T-helper 9 cell (primary cell): ENCODE data around the gene DNAH8.
"Not testable (repeated sequence)": the region's sequence is repeated elsewhere in the genome, so short reads cannot be mapped to it uniquely, and the experiment has no call there.

ENCODE experiments used
- DNase-seq: peaks from one replicate; pipeline ENCODE4 v3.0.0-alpha.2; 2020

DNAH8 gene

DNA sequence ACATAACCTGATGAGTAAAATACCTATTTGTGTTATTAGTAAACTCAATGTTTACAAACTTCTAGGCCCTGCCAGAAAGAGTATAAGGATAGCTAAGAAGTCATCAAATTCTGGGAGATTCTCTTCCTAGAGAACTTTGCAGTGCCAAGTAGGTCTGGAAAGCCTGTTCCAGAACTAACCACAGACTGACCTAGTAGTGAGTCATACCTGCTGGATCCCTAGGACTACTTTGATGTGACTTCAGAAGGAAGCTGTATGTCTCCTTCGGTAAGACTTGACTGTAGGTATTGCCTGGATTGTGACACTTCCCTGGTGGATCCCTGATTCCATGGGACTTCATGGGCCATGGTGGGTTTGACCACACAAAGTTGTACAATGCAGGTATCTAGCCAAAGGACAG is 131.7 kb downstream of the DNAH8 start:
- DNase-seq, result no peak

DNA sequence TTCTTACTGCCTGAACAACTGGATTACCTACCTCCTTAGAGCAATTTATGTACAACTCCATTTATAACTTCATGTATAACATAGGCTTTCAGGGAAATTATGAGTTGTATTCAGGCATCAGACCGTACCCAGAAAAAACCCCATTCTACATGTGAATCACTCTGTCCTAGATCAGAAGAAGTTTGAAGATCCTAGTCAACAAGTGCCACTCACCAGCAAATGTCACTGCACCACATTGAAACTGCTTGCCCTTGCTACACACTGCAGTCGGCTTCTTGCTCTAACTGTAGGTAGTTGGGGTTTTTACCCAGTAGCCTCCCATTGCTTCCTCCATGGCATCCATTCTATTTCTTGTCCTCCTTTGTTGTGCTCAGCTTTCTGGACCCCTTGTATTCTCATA is 132.4 kb downstream of the DNAH8 start:
- DNase-seq, result no peak

DNA sequence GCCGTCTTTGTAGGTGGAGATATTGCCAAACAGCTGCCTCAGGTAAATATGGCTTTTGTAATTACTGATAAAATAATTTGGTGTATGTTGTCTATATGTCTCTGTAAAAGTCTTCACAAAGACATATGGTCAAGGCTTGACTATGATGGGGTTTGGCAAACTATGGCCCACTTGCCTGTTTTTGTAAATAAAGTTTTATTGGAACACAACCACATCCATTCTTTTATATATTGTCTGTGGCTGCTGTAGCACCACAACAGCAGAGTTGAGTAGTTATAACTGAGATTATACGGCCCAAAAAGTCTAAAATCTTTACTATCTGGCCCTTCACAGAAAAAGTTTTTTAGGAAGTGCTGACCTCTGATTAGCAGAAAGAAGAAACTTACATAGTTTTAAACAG is 133.6 kb downstream of the DNAH8 start:
- no peak for DNase-seq

DNA sequence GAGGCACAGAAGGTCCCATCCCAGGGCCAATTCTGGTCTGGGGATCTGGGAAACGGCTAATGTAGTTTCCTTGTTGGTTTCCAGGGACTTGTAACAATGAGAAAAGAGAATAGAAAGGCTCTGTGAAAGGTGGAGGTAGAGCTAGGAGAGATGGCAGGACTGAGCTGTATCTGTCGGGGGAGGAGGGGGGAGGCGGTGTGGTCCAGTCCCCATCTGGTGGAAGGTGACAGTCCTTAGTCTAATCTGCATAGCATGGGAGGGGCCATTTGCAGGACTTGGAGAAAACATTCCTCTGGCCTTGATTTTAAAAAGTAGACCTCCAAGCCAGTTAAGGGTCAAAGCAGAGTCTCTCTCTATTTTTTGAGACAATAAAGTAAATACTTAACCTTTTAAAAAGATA is 137.1 kb downstream of the DNAH8 start:
- no peak for DNase-seq

DNA sequence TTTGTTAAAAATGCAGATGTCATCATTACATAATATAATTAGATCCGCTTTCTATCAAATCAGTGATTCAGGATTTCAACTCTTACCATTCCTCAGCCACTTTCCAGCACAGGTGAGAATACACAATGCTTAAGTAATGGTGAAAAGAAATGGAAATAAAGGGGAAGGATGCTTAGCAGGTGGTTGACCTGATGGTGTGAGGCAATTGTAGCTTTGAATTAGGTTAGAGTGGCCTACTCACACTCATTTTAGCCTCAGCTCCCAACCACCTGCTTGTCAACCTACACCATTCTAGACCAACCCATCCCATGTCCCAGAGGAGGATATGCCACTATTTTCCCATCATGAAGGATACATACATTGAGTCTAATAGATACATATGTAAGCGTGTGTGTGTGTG is 138.1 kb downstream of the DNAH8 start:
- DNase-seq, result no peak

DNA sequence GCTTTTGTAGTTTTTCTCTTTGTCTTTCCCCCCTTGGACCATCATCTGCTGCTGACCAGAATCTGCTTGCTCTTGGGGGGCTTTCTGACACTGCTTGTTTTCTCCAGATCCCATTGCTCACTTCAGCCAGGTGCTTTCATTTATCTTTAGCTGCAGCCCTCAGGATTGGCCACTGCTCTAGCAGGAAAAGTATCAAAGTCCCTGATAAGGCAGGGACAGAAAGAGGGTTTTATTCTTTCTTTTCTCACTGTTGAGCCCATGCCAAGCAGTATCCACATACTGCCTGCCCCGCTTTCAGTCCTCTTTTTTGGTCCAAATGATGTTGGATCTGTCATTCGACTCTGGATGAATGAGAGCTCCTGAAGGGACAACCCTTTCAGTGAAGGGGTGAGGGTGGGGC is 141.4 kb downstream of the DNAH8 start:
- no peak for DNase-seq

DNA sequence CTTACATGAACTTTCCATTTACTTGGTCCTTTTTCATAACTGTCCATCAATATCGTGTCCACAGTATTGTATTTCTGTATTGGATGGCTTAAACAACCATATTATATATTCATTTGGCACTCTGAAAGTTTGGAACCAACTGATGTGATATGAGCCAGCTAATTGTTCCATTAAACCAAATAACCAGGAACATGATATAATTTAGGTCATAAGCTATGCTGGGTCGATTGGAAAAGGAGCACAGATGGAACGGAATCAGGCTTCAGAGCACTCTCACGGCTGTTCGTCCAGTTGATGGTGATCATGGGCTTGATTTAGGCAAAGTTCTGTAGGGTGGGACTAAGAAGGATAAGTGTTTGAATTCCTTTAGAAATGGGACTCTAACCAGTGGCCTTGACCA is 142.7 kb downstream of the DNAH8 start:
- no peak for DNase-seq

DNA sequence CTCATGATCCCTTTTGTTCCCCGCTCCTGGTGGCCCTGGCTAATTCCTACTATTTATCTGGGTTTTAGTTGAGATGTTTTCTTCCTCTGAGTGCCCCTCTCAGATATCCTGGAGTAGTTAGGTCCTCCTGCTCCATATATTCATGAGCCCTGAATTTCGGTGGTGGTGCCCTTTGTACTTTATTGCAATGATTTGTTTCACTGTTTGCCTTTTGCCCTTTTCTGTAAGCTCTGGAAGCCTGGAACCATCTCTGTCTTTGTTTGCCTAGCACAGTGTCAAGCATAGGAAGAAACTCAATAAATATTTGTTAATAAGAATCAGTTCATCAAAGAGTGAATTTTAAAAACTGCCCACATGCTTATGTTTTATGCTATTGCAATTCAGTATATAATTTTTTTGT is 144.9 kb downstream of the DNAH8 start:
- DNase-seq, result no peak

DNA sequence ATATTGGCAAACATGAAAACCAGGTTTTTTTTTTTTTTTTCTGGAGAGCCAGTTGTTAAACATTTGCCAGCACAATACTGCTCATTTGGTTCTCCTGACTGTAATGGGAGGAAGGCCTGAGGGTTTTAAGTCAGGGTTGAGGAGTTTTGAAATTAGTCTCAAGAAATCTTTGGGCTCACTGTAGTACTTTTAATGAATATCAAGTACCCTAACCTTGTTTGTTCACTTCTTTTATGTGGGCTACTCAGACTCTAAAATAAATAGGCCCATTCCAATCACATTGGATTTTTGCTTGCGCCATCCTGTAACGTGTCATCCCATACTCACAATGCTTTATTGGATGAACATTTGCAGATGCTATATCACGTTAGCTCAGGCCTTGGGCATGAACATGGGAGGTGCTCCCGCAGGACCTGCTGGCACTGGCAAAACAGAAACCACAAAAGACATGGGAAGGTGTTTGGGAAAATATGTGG is 146.9 kb downstream of the DNAH8 start:
- no peak for DNase-seq

DNA sequence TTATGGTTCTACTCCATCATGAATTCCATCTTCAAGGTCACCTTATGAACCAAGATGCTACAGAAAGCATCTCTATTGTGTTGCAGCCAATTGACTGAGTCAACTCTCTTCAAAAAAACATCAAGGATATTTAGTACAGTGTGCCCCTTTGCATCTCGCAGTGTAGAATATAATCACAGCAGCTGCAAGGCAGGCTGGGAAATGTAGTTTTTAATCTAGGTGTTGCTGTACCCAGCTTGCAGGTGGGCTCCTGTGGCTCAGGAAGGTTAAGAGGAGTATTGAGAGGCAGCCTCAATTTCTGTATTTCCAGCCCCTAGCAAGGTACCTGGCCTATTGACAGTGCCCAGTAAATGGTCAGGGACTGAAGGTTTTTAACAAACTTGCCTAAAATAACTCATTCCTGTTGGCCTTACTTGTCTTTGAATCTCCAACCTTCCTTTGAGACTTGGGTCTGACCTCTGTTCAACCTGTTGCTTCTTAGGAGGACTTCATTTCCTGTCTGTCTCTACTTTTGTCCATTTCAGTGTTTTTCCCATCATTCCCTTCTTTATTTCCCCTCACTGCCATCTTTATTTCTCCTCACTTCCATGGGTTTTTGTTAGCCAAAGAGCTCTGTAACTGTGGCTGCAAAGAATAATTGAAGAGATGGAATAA is 150.5 kb downstream of the DNAH8 start:
- DNase-seq, result no peak

DNA sequence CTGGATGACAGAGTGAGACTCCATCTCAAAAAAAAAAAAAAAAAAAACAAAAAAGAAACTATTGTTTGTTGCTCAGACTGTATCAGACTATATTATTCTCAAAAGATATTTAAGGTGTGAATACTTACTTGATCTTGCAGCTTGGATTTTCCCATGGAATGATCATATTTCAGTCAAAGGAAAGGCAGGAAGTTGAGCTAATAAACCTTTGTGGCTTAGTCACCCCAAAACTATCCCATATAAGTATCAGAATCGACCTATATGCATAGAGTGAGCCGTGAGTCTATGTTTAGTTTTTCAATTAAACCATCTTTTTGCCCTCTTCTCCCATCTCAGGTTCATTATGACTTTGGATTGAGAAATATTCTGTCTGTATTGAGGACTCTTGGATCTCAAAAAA is 152.6 kb downstream of the DNAH8 start:
- no peak for DNase-seq

DNA sequence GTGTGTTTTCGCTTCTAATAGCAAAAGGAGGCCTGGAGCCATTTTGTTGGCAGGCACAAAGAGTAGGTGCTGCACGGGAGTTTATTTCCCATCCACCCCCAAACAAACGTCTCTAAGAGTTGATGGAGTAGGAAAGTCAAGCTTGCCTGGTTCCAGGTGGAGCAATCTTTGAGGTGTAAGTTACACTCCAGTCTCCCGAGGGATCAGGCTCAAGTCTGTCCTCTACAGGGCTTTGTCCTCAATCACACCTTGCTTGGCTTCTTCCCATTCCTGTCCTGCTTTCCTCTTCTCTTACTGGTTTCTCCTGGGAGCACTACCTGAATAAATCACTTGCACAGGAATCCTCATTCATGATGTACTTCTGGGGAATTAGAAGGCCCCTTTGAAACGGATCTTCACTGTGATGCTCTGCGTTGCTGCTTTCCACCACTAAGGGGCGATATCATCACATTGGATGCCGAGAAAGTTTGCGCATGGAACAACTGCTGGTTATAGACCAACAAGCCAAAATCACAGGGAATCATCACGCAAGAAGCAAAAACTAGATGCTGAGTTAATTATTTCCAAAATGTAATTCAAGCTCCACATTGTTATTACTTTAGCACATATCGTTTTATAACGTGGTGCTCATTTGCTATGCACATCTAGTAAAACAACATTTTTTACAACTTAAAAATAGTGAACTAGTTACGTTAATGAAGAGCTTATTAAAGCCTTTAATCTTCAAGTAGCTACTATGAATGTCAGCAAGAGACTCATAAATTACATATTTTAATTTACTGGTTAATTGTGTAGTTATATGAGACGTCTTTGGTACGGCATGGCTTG is 156.8 kb downstream of the DNAH8 start:
- peak; percentile 46 for DNase-seq

DNA sequence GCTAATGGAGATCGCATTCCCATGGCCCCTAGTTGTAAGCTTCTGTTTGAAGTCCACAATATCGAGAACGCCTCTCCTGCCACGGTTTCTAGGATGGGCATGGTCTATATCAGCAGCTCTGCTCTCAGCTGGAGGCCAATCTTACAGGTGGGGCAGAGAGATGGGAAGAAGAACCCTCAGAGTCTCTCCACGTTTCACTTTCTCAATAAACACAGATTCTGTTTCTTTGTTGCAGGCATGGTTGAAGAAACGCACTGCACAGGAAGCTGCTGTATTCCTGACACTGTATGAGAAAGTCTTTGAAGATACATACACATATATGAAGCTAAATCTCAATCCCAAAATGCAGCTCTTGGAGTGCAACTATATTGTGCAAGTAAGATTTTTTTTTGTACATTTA is 157.9 kb downstream of the DNAH8 start:
- no peak for DNase-seq

DNA sequence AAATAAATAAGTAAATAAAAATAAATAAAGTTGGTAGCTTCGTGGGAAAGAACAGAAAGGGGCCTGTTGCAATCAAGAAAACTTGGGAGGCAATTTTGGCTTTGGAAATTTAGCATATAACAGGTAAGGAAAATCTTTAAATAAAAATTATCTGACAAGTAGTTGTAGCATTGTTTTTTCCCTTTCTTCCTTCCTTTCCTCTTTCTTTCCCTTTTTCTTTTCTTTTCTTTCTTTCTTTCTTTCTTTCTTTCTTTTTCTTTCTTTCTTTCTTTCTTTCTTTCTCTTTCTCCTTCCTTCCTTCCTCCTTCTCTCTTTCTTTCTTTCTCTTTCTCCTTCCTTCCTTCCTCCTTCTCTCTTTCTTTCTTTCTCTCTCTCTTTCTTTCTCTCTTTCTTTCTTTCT is 158.7 kb downstream of the DNAH8 start:
- DNase-seq, result not testable (repeated sequence)

DNA sequence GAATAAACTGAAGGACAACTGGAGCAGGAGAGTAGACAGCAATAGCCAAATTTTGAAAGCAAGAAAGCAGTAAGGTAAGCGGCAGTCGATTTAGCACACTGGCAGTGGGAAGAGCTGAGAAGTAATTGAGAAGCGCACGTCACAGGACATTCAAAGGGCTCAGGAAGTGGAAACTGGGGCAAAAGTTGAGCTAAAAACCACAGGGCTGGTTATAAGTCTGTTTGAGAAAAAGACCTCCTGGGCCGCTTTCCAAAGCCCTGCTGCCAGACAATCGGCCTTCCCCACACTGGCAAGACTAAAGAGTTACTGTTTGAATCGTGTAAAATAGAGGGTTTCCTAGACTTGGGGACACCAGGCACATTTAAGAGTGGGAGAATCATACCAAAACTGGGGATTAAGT is 161.4 kb downstream of the DNAH8 start:
- peak; percentile 18 for DNase-seq

DNA sequence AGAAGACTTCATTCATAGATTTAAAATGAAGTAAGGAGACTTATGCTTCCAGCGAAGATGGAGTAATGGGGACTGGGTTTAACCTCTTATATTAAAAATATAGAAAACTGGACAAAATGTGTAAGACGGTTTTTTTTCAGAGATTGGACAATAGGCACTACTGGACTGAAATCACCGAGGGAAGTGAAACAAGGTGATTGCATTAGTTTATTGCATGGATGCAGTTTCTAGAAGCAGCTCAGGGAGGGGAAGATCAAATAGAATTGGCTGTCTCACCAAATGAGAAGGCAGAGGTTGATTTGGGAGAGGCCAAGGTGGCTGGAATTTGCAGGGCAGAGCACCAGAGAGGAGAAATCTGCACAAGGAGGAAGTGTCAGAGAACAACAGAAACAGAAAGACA is 162.6 kb downstream of the DNAH8 start:
- DNase-seq, result no peak

DNA sequence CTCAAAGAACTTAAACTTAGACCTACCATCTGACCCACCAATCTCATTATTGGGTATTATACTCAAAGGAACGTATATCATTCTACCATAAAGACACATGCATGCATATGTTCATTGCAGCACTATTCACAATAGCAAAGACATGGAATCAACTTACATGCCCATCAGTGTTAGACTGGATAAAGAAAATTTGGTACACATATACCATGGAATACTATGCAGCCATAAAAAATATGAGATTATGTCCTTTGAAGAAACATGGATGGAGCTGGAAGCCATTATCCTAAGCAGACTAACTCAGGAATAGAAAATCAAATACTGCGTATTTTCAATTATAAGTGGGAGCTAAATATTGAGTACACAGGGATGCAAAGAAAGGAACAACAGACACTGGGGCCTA is 167.0 kb downstream of the DNAH8 start:
- DNase-seq, result no peak

DNA sequence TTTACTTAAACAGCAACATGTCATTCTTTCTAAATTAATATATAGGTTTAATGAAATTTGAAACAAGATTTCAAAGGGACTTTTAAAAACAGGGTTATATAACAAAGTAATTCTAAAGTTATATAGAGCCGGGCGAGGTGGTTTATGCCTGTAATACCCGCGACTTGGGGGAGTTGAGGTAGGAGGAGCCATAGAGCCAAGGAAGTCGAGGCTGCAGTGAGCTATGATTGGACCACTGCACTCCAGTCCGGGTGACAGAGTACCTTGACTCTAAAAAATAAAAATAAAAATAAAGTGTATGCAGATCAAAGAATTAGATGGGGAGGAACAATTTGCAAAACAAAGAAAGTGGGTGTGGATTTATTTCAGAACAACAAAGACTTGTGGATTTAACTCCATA is 182.4 kb downstream of the DNAH8 start:
- DNase-seq, result no peak

DNA sequence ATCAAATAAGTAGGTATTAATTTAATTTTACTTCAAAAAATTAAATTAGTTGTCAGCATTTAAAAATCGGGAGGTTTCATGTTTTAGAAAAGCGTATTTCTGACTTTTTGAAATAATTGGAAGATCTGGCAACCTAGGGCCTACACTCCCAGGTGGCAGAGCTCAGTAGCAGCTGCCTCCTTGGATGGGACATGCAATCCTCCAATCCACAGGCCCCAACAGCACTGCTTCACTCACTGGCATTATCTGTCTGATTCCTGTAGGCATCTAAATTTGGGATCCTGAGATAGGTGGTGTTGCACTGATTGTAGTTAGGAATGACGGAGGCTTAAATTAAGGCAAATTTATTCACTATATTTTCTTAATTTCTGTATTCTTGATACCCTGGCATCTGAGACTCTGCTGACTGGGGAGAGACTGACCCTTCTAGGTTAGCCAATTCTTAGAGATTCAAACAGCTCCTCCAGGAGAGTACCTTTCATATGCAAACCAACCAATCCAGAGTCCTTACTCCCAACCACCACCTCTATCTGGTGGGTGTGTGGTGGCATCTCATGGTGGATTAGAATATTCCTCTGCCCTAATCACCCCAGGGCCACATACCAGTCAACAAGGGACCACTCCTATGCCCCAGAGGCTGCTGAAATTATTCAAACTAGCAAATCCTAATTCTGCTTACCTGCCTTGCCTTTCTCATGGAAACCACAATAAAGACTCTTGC is 186.9 kb downstream of the DNAH8 start:
- no peak for DNase-seq

DNA sequence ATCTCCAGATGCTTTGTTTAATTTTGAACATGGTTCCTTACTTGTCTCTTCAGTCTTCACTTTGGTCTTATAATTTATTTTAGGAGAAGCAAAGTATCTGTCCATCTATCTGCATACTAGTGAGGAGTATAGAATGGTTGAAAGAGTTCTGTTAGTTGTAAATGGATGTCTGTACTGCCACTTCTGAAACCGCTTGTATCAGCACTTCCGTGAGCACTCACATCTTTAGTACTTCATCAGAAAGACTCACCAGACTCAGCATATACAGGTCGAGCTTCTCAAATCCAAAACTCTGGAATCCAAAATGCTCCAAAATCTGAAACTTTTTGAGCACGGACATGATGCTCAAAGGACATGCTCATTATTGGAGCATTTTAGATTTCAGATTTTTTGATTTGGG is 191.5 kb downstream of the DNAH8 start:
- DNase-seq, result no peak

DNA sequence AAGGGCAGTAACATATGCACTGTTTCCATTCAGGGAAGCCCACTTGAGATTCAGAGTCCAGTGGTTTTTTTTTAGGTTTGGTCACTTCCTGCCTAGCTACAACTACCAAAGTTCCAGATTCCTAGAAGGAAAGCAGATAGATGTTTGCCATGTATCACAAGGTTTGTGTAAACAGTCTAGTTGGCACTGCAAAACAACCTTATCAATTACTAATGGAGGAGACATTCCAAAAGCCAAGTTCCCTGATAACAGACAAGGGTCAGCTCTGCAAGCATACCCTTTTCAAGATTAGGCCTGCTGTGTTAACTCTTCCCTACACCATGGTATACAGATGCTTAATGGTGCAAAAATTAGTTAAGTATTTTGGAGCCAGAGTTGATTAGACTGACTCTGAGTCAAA is 192.2 kb downstream of the DNAH8 start:
- no peak for DNase-seq

DNA sequence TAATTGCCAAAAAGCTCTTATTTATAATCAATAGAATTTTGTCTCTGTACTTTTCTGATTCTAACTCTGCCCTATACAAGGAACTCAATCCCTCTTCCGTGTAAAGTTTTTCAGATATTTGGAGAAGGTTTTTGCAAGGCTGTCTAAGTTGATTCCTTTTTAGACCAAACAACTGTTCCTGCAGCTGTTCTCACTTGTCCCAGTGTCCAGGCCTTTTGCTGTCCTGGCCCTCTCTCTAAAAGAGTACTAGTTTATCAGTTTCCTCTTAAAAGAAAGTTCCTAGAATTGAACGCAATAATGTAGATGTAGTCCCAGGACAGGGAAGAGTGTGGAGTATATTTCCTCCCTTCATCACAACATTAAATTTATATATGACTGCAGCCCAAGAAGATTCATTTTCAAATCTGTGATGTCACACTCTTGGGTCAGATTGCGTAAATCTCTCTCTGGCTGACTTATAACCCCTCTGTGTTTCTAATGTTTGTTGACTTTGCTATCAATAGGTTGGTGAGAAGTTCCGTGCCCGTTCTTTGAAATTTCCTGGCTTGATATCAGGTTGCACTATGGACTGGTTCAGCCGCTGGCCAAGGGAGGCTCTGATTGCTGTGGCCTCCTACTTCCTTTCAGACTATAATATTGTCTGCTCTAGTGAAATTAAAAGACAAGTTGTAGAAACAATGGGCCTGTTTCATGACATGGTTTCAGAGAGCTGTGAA is 194.1 kb downstream of the DNAH8 start:
- DNase-seq, result no peak

DNA sequence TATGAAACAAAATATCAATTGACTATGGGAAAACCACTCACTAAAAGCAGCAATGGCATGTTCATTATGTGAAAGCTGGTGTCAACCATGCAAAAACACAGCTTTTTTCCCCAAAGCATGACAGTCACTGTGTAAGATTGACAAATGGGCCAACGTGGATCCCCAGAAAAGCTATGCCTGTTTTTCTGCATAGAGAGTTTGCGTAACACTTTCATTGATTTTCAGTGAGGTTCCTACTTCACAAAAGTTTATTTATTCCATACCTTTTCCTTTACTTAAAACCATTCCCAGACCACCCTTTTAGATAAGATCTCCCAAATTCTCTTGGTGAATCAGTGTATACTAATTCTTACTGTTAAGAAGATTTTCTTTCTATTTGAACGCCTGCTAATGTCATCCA is 195.1 kb downstream of the DNAH8 start:
- no peak for DNase-seq
